ENCODE results near the gene LILRA6. TPM values are rescaled to one million over a fixed set of nuclear protein-coding genes. Genes with fewer than 3 reads are reported as not detected.
A peak's percentile ranks its signal among the peaks of the same experiment; 100 is the strongest.
"Not testable (repeated sequence)": the region's sequence is repeated elsewhere in the genome, so short reads cannot be mapped to it uniquely, and the experiment has no call there.

The LILRA6 gene
- 0.27 TPM for total RNA-seq

GRCh38 chr19:54242646-54243045 lies at the start of gene LILRA6:
Gene LILRA6, minus strand, starts transcription at chr19:54242790.
- DNase-seq (ENCODE audit: low read depth in 2 of 3, low spot score in 2 of 3) = not testable (repeated sequence)

GRCh38 chr19:54289160-54289559 lies 46.6 kb upstream of the LILRA6 start:
- DNase-seq (ENCODE audit: low read depth in 2 of 3, low spot score in 2 of 3) = not testable (repeated sequence)

GRCh38 chr19:54287456-54287855 lies 44.9 kb upstream of the LILRA6 start:
- DNase-seq (ENCODE audit: low read depth in 2 of 3, low spot score in 2 of 3) = no peak

GRCh38 chr19:54286283-54286682 lies 43.7 kb upstream of the LILRA6 start:
- peak in 1 of 3 donors; percentile 46 for DNase-seq (ENCODE audit: low read depth in 2 of 3, low spot score in 2 of 3)

- DNase-seq (ENCODE audit: low read depth in 2 of 3, low spot score in 2 of 3) = peak in 1 of 3 donors; percentile 76
Measured at GRCh38 chr19:54285427-54286056, 43.0 kb upstream of the LILRA6 start.

- peak in 1 of 3 donors; percentile 34 for DNase-seq (ENCODE audit: low read depth in 2 of 3, low spot score in 2 of 3)
Measured at GRCh38 chr19:54282686-54283470, 40.3 kb upstream of the LILRA6 start.

- DNase-seq (ENCODE audit: low read depth in 2 of 3, low spot score in 2 of 3) = not testable (repeated sequence)
Measured at GRCh38 chr19:54281729-54282075, 39.1 kb upstream of the LILRA6 start.

GRCh38 chr19:54281007-54281728 lies 38.6 kb upstream of the LILRA6 start, which contains the start of gene LILRB2:
Gene LILRB2, minus strand, starts transcription at chr19:54281110. Its CDS starts 614 bp downstream, at chr19:54280496.
- DNase-seq (ENCODE audit: low read depth in 2 of 3, low spot score in 2 of 3) = peak in 2 of 3 donors; percentile 53 to 76

- DNase-seq (ENCODE audit: low read depth in 2 of 3, low spot score in 2 of 3) = peak in 1 of 3 donors; percentile 53
Measured at GRCh38 chr19:54280441-54280840, 37.9 kb upstream of the LILRA6 start.

GRCh38 chr19:54280025-54280424 lies 37.4 kb upstream of the LILRA6 start:
- not testable (repeated sequence) for DNase-seq (ENCODE audit: low read depth in 2 of 3, low spot score in 2 of 3)

- DNase-seq (ENCODE audit: low read depth in 2 of 3, low spot score in 2 of 3) = no peak
Measured at GRCh38 chr19:54279406-54279962, 36.9 kb upstream of the LILRA6 start.

- DNase-seq (ENCODE audit: low read depth in 2 of 3, low spot score in 2 of 3) = not testable (repeated sequence)
Measured at GRCh38 chr19:54278571-54279195, 36.1 kb upstream of the LILRA6 start.

- DNase-seq (ENCODE audit: low read depth in 2 of 3, low spot score in 2 of 3) = not testable (repeated sequence)
Measured at GRCh38 chr19:54278056-54278455, 35.5 kb upstream of the LILRA6 start.

- DNase-seq (ENCODE audit: low read depth in 2 of 3, low spot score in 2 of 3) = not testable (repeated sequence)
Measured at GRCh38 chr19:54277111-54277615, 34.6 kb upstream of the LILRA6 start.

GRCh38 chr19:54275951-54276350 lies 33.4 kb upstream of the LILRA6 start:
- no peak for DNase-seq (ENCODE audit: low read depth in 2 of 3, low spot score in 2 of 3)

- DNase-seq (ENCODE audit: low read depth in 2 of 3, low spot score in 2 of 3) = not testable (repeated sequence)
Measured at GRCh38 chr19:54274516-54274915, 31.9 kb upstream of the LILRA6 start.

GRCh38 chr19:54273821-54274220 lies 31.2 kb upstream of the LILRA6 start:
- no peak for DNase-seq (ENCODE audit: low read depth in 2 of 3, low spot score in 2 of 3)

- not testable (repeated sequence) for DNase-seq (ENCODE audit: low read depth in 2 of 3, low spot score in 2 of 3)
Measured at GRCh38 chr19:54272181-54272580, 29.6 kb upstream of the LILRA6 start.

GRCh38 chr19:54271587-54271986 lies 29.0 kb upstream of the LILRA6 start:
- DNase-seq (ENCODE audit: low read depth in 2 of 3, low spot score in 2 of 3) = not testable (repeated sequence)

GRCh38 chr19:54271106-54271505 lies 28.5 kb upstream of the LILRA6 start:
- no peak for DNase-seq (ENCODE audit: low read depth in 2 of 3, low spot score in 2 of 3)

All from hematopoietic multipotent progenitor cell (in vitro differentiated cells).